Ectodermal cell (in vitro differentiated cells): Measurements from ENCODE around the gene PLEKHM3.

ENCODE experiments used
- H3K27ac ChIP-seq: 2 replicates; pipeline ENCODE4 v1.7.0; 2013; ENCODE audit warnings: mild to moderate bottlenecking, low read depth, low read length; ENCODE audit not compliant: insufficient read depth, poor library complexity, severe bottlenecking
- H3K27me3 ChIP-seq: 2 replicates; pipeline ENCODE4 v1.7.0; 2013; ENCODE audit warnings: mild to moderate bottlenecking, low read length; ENCODE audit not compliant: insufficient read depth, control insufficient read depth, poor library complexity, severe bottlenecking
- H3K36me3 ChIP-seq: one replicate; pipeline ENCODE4 v1.7.0; 2013; ENCODE audit warnings: low read length; ENCODE audit not compliant: control insufficient read depth, insufficient read depth
- H3K4me1 ChIP-seq: one replicate; pipeline ENCODE4 v1.7.0; 2013; ENCODE audit warnings: low read length; ENCODE audit not compliant: control insufficient read depth, insufficient read depth
- H3K4me3 ChIP-seq: 2 replicates; pipeline ENCODE4 v1.7.0; 2013; ENCODE audit warnings: low read depth, low read length, control low read depth; ENCODE audit not compliant: insufficient read depth
- H3K9me3 ChIP-seq: 2 replicates; pipeline ENCODE4 v1.7.0; 2013; ENCODE audit warnings: mild to moderate bottlenecking, low read length, moderate library complexity; ENCODE audit not compliant: control insufficient read depth
- WGBS, 2 experiments: methylation state at CpG; one replicate each; pipeline ENCODE4 v1.1.7; 2013; ENCODE audit warnings: missing lambda C conversion rate in 2 of 2; 5-methylcytosine and 5-hydroxymethylcytosine counted together

Gene PLEKHM3

DNA sequence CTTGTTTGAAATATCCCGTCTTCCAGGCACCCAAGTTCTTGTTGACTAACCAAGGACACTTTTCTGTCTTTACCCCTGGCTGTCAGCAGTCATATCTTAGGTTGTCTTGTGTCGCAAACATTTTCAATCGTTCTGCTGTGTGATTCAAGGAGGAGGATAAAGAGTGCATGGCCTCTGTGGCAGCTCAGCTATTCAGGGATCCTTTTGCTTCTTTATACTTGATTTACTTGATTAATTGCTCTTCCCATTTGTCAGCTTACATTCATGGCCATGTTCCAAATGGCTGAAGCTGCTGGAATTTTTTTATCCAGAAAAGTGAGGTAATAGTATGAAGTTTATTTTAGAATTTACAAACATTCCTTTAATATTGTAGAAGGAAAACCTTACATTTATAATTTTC, 158.3 kb downstream of the PLEKHM3 start:
- Histone ChIP-seq H3K27me3 (no peaks in the 10 kb centered on the region), H3K4me1 (no peaks in the 10 kb centered on the region), H3K36me3 (no peaks in the 10 kb centered on the region), H3K4me3 (no peak overlapping the region), H3K9me3 (no peaks in the 10 kb centered on the region), H3K27ac (no peak overlapping the region)
- WGBS, 2 experiments = 87 to 99% methylated on average over 3 of the region's 3 CpGs

DNA sequence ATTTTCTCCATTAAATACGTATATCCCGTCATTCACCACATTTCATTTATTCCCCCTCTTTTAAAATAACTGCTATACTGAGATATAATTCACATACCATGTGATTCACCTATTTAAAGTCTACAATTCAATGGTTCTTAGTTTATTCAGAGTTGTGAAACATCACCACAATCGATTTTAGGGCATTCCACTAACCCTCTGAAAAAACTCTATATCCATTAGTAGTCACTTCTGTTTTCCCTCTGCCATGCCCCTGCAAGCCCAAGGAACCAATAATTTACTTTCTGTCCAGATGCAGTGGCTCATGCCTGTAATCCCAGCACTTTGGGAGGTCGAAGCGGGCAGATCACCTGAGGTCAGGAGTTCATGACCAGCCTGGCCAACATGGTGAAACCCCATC, 160.1 kb downstream of the PLEKHM3 start:
- H3K36me3 ChIP-seq = no peaks in the 10 kb centered on the region
- H3K27ac ChIP-seq = no peak overlapping the region
- H3K9me3 ChIP-seq = no peaks in the 10 kb centered on the region
- no peaks in the 10 kb centered on the region for H3K4me1 ChIP-seq
- H3K4me3 ChIP-seq = no peak overlapping the region
- WGBS, 2 experiments = 86 to 94% methylated on average over 5 of the region's 5 CpGs
- no peaks in the 10 kb centered on the region for H3K27me3 ChIP-seq

DNA sequence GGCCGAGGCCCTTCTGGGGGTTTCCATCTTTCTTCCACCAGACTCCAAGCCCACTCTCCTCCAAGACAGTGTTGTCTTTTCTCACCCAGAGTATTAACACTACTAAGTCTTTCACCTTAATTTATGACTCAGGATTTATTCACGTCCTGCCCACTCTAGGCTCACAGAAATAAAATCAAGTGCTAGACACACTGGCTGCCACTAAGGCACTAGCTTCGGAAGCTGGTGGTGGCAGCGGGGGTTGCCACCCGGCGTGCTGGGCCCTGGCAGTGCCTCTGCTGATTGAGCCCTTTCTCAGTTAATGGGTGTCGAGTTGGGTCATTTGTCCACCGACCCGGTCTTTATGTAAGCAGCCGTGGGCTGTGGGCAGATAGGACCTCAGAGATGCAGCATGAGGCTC, 162.0 kb downstream of the PLEKHM3 start:
- Histone ChIP-seq H3K27me3 (no peaks in the 10 kb centered on the region), H3K4me1 (no peaks in the 10 kb centered on the region), H3K4me3 (no peak overlapping the region), H3K9me3 (no peaks in the 10 kb centered on the region), H3K27ac (no peak overlapping the region), H3K36me3 (no peaks in the 10 kb centered on the region)
- 95 to 96% methylated on average over 10 of the region's 10 CpGs for WGBS, 2 experiments

DNA sequence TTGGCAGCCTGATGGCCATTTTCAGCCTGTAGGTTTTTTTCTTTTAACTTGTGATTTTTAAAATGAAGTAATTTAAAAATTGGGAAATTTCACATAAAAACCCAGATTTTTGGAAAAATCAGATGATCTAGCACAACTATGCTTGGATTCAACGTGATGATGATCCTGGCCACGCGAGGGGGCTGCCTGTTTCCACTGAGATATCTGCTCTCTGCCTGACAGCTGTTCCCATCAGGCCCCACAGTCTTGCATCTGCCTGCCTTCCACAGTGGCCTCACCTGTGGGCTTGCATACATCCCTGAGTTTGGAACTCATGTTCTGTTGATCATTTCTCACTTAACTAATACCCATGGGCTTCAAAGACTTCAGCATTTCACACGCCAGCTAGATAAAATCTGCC, 163.5 kb downstream of the PLEKHM3 start:
- WGBS, 2 experiments = 86% methylated on average over 4 of the region's 4 CpGs
- Histone ChIP-seq H3K9me3 (no peaks in the 10 kb centered on the region), H3K4me1 (no peaks in the 10 kb centered on the region), H3K36me3 (no peaks in the 10 kb centered on the region), H3K27ac (no peak overlapping the region), H3K4me3 (no peak overlapping the region), H3K27me3 (no peaks in the 10 kb centered on the region)

DNA sequence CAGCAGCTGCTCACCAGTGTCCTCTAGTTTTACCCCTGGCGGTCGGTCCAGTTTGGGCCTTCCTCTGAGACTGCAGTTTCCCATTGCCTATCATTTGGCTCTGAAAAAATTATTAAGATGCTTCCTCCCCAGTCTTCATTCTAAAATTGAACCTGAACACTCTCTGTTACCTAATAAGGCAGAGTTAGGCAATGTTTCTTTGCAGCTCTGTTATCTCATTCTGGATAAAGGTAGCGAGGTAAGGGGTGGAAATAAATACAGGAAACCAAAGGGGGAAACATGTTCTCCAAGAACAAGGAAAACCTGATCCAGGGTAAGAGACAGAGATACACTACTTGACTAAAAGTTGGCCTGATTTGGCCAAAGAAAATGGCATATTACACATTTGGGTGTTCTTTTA, 164.6 kb downstream of the PLEKHM3 start:
- Histone ChIP-seq H3K4me1 (no peaks in the 10 kb centered on the region), H3K27ac (no peak overlapping the region), H3K4me3 (no peak overlapping the region), H3K27me3 (no peaks in the 10 kb centered on the region), H3K9me3 (no peaks in the 10 kb centered on the region), H3K36me3 (no peaks in the 10 kb centered on the region)
- 90 to 94% methylated on average over 3 of the region's 3 CpGs for WGBS, 2 experiments

DNA sequence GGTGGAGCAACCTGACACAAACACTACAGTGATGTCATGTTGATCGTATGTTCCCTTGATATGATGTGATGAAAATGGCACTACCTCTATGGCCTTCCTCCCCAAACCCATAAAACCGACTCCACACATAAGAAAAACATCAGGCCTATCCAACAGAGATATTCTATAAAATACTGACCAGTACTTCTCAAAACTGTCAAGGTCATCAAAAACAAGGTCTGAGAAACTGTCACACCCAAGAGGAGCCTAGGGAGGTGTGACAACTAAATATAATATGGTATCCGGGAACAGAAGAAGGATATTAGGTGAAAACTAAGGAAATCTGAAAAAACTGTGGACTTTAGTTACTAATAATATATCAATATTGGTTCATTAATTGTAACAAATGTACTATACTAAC, 169.7 kb downstream of the PLEKHM3 start:
- H3K9me3 ChIP-seq = no peaks in the 10 kb centered on the region
- peaks cover 7% of the 10 kb centered on the region for H3K4me1 ChIP-seq
- 98 to 100% methylated on average over 1 to 3 of the region's 3 CpGs for WGBS, 2 experiments
- H3K4me3 ChIP-seq = no peak overlapping the region
- H3K27me3 ChIP-seq = no peaks in the 10 kb centered on the region
- no peaks in the 10 kb centered on the region for H3K36me3 ChIP-seq
- H3K27ac ChIP-seq = no peak overlapping the region

DNA sequence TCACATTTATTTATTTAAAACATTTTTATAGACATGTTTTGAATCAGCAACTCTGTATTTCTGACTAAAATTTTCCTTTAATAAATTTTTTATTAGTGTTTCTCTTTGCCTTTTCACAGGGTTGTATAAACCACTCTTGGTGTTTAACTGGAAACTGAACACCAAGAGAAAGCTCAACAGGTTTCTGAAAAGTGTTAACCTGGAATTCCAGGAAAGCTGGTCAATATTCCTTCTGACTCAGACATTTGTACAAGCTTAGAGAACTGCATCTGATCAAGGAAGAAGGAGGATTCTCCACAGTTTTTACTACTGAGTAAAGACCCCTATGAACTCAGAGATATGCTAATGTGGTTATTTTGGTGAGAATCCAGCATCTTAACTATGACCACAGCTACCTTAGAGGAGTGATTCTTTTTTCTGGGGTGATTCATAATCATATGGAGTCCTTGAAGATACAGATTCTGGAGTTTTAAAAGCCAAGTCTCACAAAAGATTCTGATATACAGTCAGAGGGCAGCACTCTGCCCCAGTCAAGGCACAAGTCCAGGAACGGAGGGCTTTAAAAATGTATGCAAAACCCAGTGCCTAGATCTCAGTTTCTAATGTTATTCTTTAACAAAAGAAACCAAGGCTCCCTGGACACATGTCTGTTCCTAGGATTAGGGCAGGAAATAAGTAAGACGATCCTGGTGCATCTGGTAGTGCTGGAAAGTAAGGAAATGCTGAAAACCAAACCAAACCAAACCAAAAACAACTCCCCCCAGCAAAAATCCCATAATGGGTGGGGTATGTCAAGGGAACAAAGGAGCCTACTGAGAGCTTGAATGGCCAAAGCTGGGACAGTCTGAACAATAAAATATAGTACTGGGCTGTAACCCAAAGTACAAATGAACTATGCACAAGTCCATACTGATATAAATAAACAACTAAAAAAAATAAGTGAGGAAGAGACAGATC, 170.6 kb downstream of the PLEKHM3 start:
- H3K27me3 ChIP-seq = no peaks in the 10 kb centered on the region
- WGBS, 2 experiments = 81 to 100% methylated on average over 1 to 2 of the region's 2 CpGs
- no peaks in the 10 kb centered on the region for H3K36me3 ChIP-seq
- H3K27ac ChIP-seq = no peak overlapping the region
- H3K9me3 ChIP-seq = no peaks in the 10 kb centered on the region
- peaks cover 7% of the 10 kb centered on the region for H3K4me1 ChIP-seq
- no peak overlapping the region for H3K4me3 ChIP-seq

DNA sequence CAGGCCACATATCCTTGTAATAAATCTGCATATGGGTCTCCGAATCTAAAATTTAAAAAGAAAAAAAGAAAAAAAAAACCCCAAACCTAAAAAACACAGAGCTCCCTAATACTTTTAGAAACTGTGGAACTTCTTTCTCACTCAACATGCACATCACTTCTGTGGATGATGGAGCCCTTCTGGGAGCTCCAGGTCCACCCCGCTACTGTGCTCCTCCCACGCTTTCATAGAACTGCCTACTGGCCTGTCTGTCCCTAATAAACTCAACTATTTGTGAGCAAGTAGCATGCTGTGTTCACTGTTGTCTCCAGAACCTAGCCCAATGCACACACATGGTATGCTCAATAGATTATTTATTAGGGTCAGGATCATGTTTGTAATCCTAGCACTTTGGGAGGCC, 172.5 kb downstream of the PLEKHM3 start:
- Histone ChIP-seq H3K4me3 (no peak overlapping the region), H3K4me1 (peaks cover 15% of the 10 kb centered on the region), H3K36me3 (no peaks in the 10 kb centered on the region), H3K9me3 (no peaks in the 10 kb centered on the region), H3K27ac (no peak overlapping the region), H3K27me3 (no peaks in the 10 kb centered on the region)
- WGBS, 2 experiments = 92 to 96% methylated on average over 3 of the region's 3 CpGs

DNA sequence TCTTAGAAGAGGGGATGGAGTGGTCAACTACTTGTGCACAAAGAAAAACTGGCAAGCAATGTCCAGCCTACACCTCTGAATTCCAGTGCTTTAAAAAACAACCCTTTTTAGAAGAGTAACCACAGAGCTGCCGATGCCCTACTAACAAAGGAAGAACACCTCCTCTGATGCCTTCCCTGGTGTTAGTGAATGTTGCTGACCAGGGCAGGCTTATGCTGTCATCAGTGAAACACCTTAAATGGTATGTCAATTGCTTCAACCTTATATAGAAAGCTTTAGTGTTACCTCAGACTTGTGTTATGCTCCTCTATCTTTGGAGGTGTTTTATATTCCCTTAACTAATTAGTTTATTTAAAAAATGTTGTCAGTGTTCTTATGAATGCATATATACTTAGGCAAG, 175.9 kb downstream of the PLEKHM3 start:
- Histone ChIP-seq H3K27ac (no peak overlapping the region), H3K9me3 (no peaks in the 10 kb centered on the region), H3K4me3 (no peak overlapping the region), H3K36me3 (no peaks in the 10 kb centered on the region), H3K4me1 (peaks cover 16% of the 10 kb centered on the region), H3K27me3 (no peaks in the 10 kb centered on the region)
- WGBS, 2 experiments = 73 to 100% methylated on average over 1 of the region's 1 CpG

DNA sequence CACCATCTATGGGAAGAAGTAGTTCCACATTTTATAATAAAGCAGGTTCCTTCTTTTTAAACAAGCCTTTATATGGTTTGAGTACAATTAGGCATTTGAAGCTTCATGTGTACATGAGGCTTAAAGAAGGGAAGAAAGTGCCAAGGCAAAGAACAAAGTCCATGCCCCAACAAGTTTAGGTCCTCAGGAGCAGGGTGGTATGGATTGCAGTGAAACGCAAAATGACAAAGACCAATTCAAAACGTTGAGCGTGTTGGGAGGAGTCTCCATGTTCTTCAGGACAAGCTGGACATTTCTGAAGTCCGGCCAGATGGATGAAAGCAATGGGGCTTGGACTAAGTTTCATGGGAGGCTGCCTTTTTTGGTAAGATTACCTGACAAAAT, 176.8 kb downstream of the PLEKHM3 start:
- no peak overlapping the region for H3K4me3 ChIP-seq
- no peak overlapping the region for H3K27ac ChIP-seq
- no peaks in the 10 kb centered on the region for H3K27me3 ChIP-seq
- H3K4me1 ChIP-seq = peaks cover 16% of the 10 kb centered on the region
- no peaks in the 10 kb centered on the region for H3K9me3 ChIP-seq
- 95 to 96% methylated on average over 4 of the region's 4 CpGs for WGBS, 2 experiments
- H3K36me3 ChIP-seq = no peaks in the 10 kb centered on the region
